ENCODE measurements around the gene STATH. TPM values are rescaled to one million over a fixed set of nuclear protein-coding genes. Genes with fewer than 3 reads are reported as not detected.
"Not testable (repeated sequence)": the region's sequence is repeated elsewhere in the genome, so short reads cannot be mapped to it uniquely, and the experiment has no call there.

The STATH gene
- total RNA-seq, 1 donor from 2014 or later = not detected

DNA sequence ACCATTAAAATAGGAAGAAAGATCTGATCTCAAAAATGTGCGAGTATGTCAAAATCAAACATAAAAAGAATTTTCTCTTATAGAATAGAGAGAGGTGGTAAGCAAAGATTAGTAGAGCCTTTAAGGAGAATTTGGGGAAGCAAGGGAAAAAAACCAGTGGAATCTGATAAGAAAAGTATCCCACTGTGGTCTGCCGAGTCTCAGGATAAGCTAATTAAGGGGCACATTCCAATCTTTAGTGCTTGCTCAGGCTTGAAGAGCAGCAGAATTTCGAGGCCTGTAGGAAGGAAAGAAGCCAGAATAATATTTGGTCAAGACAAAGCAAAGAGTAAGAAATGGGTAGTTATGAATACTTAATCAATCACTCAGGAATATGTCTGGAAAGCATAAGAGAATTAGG is 13.0 kb downstream of the STATH start:
- H3K4me3 ChIP-seq (ENCODE audit: insufficient read depth, low read depth, low read length) = no peak overlapping the region
- no peaks in the 10 kb centered on the region for H3K9me3 Mint-ChIP-seq (ENCODE audit: unreplicated experiment)
- no peaks in the 10 kb centered on the region for H3K36me3 Mint-ChIP-seq (ENCODE audit: low read depth, unreplicated experiment)
- no peak overlapping the region for H3K4me3 Mint-ChIP-seq (ENCODE audit: unreplicated experiment)
- H3K36me3 ChIP-seq (ENCODE audit: insufficient read depth, low read length) = no peaks in the 10 kb centered on the region
- H3K27me3 ChIP-seq (ENCODE audit: insufficient read depth, low read length) = no peaks in the 10 kb centered on the region
- no peaks in the 10 kb centered on the region for H3K4me1 ChIP-seq (ENCODE audit: insufficient read depth, low read length)
- DNase-seq (ENCODE audit: low read depth) (no peak), FAIRE-seq (no peak)
- no peak overlapping the region for H3K4me2 ChIP-seq (ENCODE audit: low read length)
- no peak overlapping the region for H3K9ac ChIP-seq (ENCODE audit: low read length)
- no peak overlapping the region for H2AFZ ChIP-seq (ENCODE audit: low read depth, low read length)
- H4K20me1 ChIP-seq (ENCODE audit: insufficient read depth, low read length) = no peaks in the 10 kb centered on the region
- no peaks in the 10 kb centered on the region for H3K79me2 ChIP-seq (ENCODE audit: insufficient read depth, low read length)
- H3K27me3 Mint-ChIP-seq (ENCODE audit: low read depth, unreplicated experiment) = no peaks in the 10 kb centered on the region
- no peaks in the 10 kb centered on the region for H3K9me3 ChIP-seq (ENCODE audit: insufficient read depth, low read depth, low read length)
- no peak overlapping the region for H3K27ac ChIP-seq (ENCODE audit: low read depth, low read length)
- no peak for TF ChIP-seq EZH2 (IDR thresholded peaks at IDR 0.05; ENCODE audit: insufficient read depth, low read length)
- TF ChIP-seq, protein P1, sequence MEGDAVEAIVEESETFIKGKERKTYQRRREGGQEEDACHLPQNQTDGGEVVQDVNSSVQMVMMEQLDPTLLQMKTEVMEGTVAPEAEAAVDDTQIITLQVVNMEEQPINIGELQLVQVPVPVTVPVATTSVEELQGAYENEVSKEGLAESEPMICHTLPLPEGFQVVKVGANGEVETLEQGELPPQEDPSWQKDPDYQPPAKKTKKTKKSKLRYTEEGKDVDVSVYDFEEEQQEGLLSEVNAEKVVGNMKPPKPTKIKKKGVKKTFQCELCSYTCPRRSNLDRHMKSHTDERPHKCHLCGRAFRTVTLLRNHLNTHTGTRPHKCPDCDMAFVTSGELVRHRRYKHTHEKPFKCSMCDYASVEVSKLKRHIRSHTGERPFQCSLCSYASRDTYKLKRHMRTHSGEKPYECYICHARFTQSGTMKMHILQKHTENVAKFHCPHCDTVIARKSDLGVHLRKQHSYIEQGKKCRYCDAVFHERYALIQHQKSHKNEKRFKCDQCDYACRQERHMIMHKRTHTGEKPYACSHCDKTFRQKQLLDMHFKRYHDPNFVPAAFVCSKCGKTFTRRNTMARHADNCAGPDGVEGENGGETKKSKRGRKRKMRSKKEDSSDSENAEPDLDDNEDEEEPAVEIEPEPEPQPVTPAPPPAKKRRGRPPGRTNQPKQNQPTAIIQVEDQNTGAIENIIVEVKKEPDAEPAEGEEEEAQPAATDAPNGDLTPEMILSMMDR (IDR thresholded peaks at IDR 0.05; ENCODE audit: insufficient read depth, low read depth, low read length) = no peak
- no peak overlapping the region for H3K27ac Mint-ChIP-seq (ENCODE audit: unreplicated experiment)
- no peaks in the 10 kb centered on the region for H3K4me1 Mint-ChIP-seq (ENCODE audit: low read depth, unreplicated experiment)

DNA sequence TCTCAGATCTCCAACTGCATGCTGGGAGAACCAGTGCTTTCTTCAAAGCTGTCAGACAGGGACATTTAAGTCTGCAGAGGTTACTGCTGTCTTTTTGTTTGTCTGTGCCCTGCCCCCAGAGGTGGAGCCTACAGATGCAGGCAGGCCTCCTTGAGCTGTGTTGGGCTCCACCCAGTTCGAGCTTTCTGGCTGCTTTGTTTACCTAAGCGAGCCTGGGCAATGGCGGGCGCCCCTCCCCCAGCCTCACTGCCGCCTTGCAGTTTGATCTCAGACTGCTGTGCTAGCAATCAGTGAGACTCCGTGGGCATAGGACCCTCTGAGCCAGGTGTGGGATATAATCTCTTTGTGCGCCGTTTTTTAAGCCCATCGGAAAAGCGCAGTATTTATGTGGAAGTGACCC is 23.2 kb downstream of the STATH start:
- not testable (repeated sequence) for H3K9me3 ChIP-seq (ENCODE audit: insufficient read depth, low read depth, low read length); H3K27ac ChIP-seq (ENCODE audit: low read depth, low read length); H3K27me3 Mint-ChIP-seq (ENCODE audit: low read depth, unreplicated experiment); H4K20me1 ChIP-seq (ENCODE audit: insufficient read depth, low read length); H3K4me3 Mint-ChIP-seq (ENCODE audit: unreplicated experiment); H3K4me1 ChIP-seq (ENCODE audit: insufficient read depth, low read length); H3K79me2 ChIP-seq (ENCODE audit: insufficient read depth, low read length); H3K4me2 ChIP-seq (ENCODE audit: low read length); H3K36me3 ChIP-seq (ENCODE audit: insufficient read depth, low read length); DNase-seq (ENCODE audit: low read depth); FAIRE-seq; H3K9me3 Mint-ChIP-seq (ENCODE audit: unreplicated experiment); H3K27me3 ChIP-seq (ENCODE audit: insufficient read depth, low read length); H3K36me3 Mint-ChIP-seq (ENCODE audit: low read depth, unreplicated experiment); H3K4me3 ChIP-seq (ENCODE audit: insufficient read depth, low read depth, low read length); H2AFZ ChIP-seq (ENCODE audit: low read depth, low read length); H3K9ac ChIP-seq (ENCODE audit: low read length); H3K27ac Mint-ChIP-seq (ENCODE audit: unreplicated experiment); H3K4me1 Mint-ChIP-seq (ENCODE audit: low read depth, unreplicated experiment)

DNA sequence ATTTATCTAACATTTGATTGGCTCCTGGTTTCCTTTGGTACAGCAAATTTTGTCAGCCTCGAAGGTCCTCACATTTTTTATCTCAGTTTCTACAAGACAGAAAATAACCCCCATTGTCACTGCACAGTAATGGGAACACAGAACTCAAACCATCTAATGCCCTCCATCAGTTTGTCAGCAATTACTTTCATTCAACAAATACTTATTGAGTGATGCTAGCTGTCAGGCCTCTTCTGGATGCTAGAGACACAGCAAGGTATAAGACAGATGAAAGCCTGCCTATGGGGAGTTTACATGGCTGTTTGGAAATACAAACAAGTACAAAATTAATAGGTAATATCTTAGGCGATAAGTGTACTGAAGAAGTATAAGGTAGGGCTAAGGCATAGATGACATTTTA is 27.5 kb downstream of the STATH start:
- H3K9ac ChIP-seq (ENCODE audit: low read length) = no peak overlapping the region
- no peaks in the 10 kb centered on the region for H3K27me3 ChIP-seq (ENCODE audit: insufficient read depth, low read length)
- Mint-ChIP-seq H3K4me3 (ENCODE audit: unreplicated experiment) (no peak overlapping the region), H3K27ac (ENCODE audit: unreplicated experiment) (no peak overlapping the region), H3K4me1 (ENCODE audit: low read depth, unreplicated experiment) (no peaks in the 10 kb centered on the region), H3K9me3 (ENCODE audit: unreplicated experiment) (no peaks in the 10 kb centered on the region), H3K36me3 (ENCODE audit: low read depth, unreplicated experiment) (no peaks in the 10 kb centered on the region), H3K27me3 (ENCODE audit: low read depth, unreplicated experiment) (no peaks in the 10 kb centered on the region)
- H3K79me2 ChIP-seq (ENCODE audit: insufficient read depth, low read length) = no peaks in the 10 kb centered on the region
- H3K4me1 ChIP-seq (ENCODE audit: insufficient read depth, low read length) = no peaks in the 10 kb centered on the region
- no peaks in the 10 kb centered on the region for H3K36me3 ChIP-seq (ENCODE audit: insufficient read depth, low read length)
- H4K20me1 ChIP-seq (ENCODE audit: insufficient read depth, low read length) = no peaks in the 10 kb centered on the region
- FAIRE-seq (no peak), DNase-seq (ENCODE audit: low read depth) (no peak)
- H3K4me2 ChIP-seq (ENCODE audit: low read length) = no peak overlapping the region
- no peak overlapping the region for H2AFZ ChIP-seq (ENCODE audit: low read depth, low read length)
- no peak overlapping the region for H3K27ac ChIP-seq (ENCODE audit: low read depth, low read length)
- H3K4me3 ChIP-seq (ENCODE audit: insufficient read depth, low read depth, low read length) = no peak overlapping the region
- H3K9me3 ChIP-seq (ENCODE audit: insufficient read depth, low read depth, low read length) = no peaks in the 10 kb centered on the region
- TF ChIP-seq, protein P1 (IDR thresholded peaks at IDR 0.05; ENCODE audit: insufficient read depth, low read depth, low read length) = no peak
- no peak for TF ChIP-seq EZH2 (IDR thresholded peaks at IDR 0.05; ENCODE audit: insufficient read depth, low read length)

All from astrocyte (in vitro differentiated cells and primary cell).